Caco-2 (cell line): ENCODE measurements around the gene LIPK. TPM values are rescaled to one million over a fixed set of nuclear protein-coding genes. Genes with fewer than 3 reads are reported as not detected.

Source experiments
- BruUV-seq: library from RNA; stranded (reverse); fragments of 400-500 nt; replicated peaks from 2 replicates; lab custom pipeline; 2021; lab: Mats Ljungman, UMichigan
- CTCF ChIA-PET: fragments of 300-600 bp; sonication (Branson Sonifier 250); formaldehyde crosslinking; loops from one replicate; lab custom pipeline; 2022; ENCODE audit warnings: antibody characterized with exemption; lab: Charles Lee
- POLR2A ChIA-PET: fragments of 300-600 bp; sonication (Branson Sonifier 250); formaldehyde crosslinking; loops from one replicate; lab custom pipeline; 2022; ENCODE audit warnings: antibody characterized with exemption; lab: Charles Lee
- DNase-seq, 2 experiments: peaks; one replicate each; pipeline versions ENCODE4 v3.0.0 to v3.0.0-alpha.2; 2020 to 2022
- H3K27me3 ChIP-seq: replicated peaks from 2 replicates; pipeline ENCODE4 v1.6.0; 2011; ENCODE audit warnings: low read length; ENCODE audit not compliant: control insufficient read depth, insufficient read depth
- H3K36me3 ChIP-seq: 2 replicates; pipeline ENCODE4 v1.5.1; 2011; ENCODE audit warnings: low read length; ENCODE audit not compliant: control insufficient read depth, insufficient read depth
- H3K4me1 ChIP-seq: fragments of 250-450 bp; sonication (Bioruptor Pico); 2 replicates; pipeline ENCODE4 v1.5.1; 2020; ENCODE audit warnings: mild to moderate bottlenecking
- H3K4me3 ChIP-seq: 2 replicates; pipeline ENCODE4 v1.5.1; 2011; ENCODE audit warnings: low read depth, mild to moderate bottlenecking, control low read depth, low read length
- H3K9me3 ChIP-seq: fragments of 250-450 bp; sonication (Bioruptor Pico); 2 replicates; pipeline ENCODE4 v1.5.1; 2020; ENCODE audit warnings: mild to moderate bottlenecking, moderate library complexity
- H3K27ac Mint-ChIP-seq: one replicate; pipeline ENCODE4 v1.8.0; 2022; ENCODE audit warnings: mixed read lengths; ENCODE audit not compliant: unreplicated experiment
- H3K27me3 Mint-ChIP-seq: one replicate; pipeline ENCODE4 v1.8.0; 2022; ENCODE audit warnings: mixed read lengths; ENCODE audit not compliant: insufficient read depth, unreplicated experiment
- H3K36me3 Mint-ChIP-seq: one replicate; pipeline ENCODE4 v1.8.0; 2022; ENCODE audit warnings: mild to moderate bottlenecking, mixed read lengths; ENCODE audit not compliant: insufficient read depth, unreplicated experiment
- H3K4me1 Mint-ChIP-seq: one replicate; pipeline ENCODE4 v1.8.0; 2022; ENCODE audit warnings: low read depth, mixed read lengths; ENCODE audit not compliant: unreplicated experiment
- H3K4me3 Mint-ChIP-seq: one replicate; pipeline ENCODE4 v1.8.0; 2022; ENCODE audit warnings: mild to moderate bottlenecking, moderate library complexity, mixed read lengths; ENCODE audit not compliant: unreplicated experiment
- H3K9me3 Mint-ChIP-seq: one replicate; pipeline ENCODE4 v1.8.0; 2022; ENCODE audit warnings: mixed read lengths; ENCODE audit not compliant: unreplicated experiment
- CTCF ChIP-seq, 2 experiments: fragments of 200-600 bp in 1 of 2; IDR thresholded peaks; 1 replicate in 1 of 2; 2 replicates in 1 of 2; pipeline versions ENCODE4 v1.5.1 to v1.8.0; 2011 to 2022; ENCODE audit warnings: antibody characterized with exemption in 1 of 2, control low read depth in 1 of 2, inconsistent platforms in 1 of 2, low read depth in 1 of 2, low read length in 1 of 2, mild to moderate bottlenecking in 1 of 2, moderate library complexity in 1 of 2; ENCODE audit not compliant: insufficient read depth in 1 of 2, severe bottlenecking in 1 of 2, unreplicated experiment in 1 of 2
- intact Hi-C: fragments of 100-400 bp; cut with micrococcal nuclease; formaldehyde crosslinking; loops from one replicate; pipeline ENCODE4 v1.10.0; 2022; ENCODE audit not compliant: unreplicated experiment
- total RNA-seq: library from RNA; stranded (reverse); gene quantifications from 2 replicates; pipeline ENCODE4 v1.2.3, GENCODE V29; 2022

The LIPK gene
- total RNA-seq, 1 experiment from 2014 or later: not detected

- CTCF ChIA-PET: no interaction called here
- Mint-ChIP-seq H3K36me3 (no peaks in the 10 kb centered on the region), H3K9me3 (no peaks in the 10 kb centered on the region), H3K4me1 (no peaks in the 10 kb centered on the region), H3K27me3 (peaks cover 7% of the 10 kb centered on the region), H3K27ac (no peak overlapping the region), H3K4me3 (no peak overlapping the region)
- Histone ChIP-seq H3K27me3 (no peaks in the 10 kb centered on the region), H3K4me3 (no peak overlapping the region), H3K4me1 (no peaks in the 10 kb centered on the region; the same call in 1 of the 2 replicates), H3K9me3 (no peaks in the 10 kb centered on the region), H3K36me3 (no peaks in the 10 kb centered on the region)
- no peak for DNase-seq
- POLR2A ChIA-PET: no interaction called here
- intact Hi-C loops: loop anchor here (1.0 to 5.0 kb wide), 3 partner anchors 104 to 227 kb away; partner anchors contain the start of gene RNLS
- TF ChIP-seq CTCF (IDR thresholded peaks at IDR 0.05; ENCODE audit: insufficient read depth in 1 of 2, low read depth in 1 of 2, low read length in 1 of 2, severe bottlenecking in 1 of 2, unreplicated experiment in 1 of 2): no peak
- no TSS peak for BruUV-seq
These were observed 86.6 kb downstream of the LIPK start for GRCh38 chr10:88792661-88793060.

- POLR2A ChIA-PET: no interaction called here
- no TSS peak for BruUV-seq
These were observed 87.8 kb downstream of the LIPK start for GRCh38 chr10:88793712-88794299.

GRCh38 chr10:88794731-88795130 lies 88.7 kb downstream of the LIPK start:
- Mint-ChIP-seq H3K36me3 (no peaks in the 10 kb centered on the region), H3K27me3 (peaks cover 2% of the 10 kb centered on the region), H3K27ac (no peak overlapping the region), H3K4me1 (no peaks in the 10 kb centered on the region), H3K9me3 (no peaks in the 10 kb centered on the region), H3K4me3 (no peak overlapping the region)
- no peaks in the 10 kb centered on the region for H3K9me3 ChIP-seq
- H3K27me3 ChIP-seq: no peaks in the 10 kb centered on the region
- intact Hi-C loops: loop anchor here (5.0 kb wide), 1 partner anchor 212 kb away; the partner anchor contains the start of gene RNLS
- ChIA-PET POLR2A (no interaction called here), CTCF (no interaction called here)
- H3K4me1 ChIP-seq: no peaks in the 10 kb centered on the region; the same call in 1 of the 2 replicates
- DNase-seq: no peak
- TF ChIP-seq CTCF (IDR thresholded peaks at IDR 0.05; ENCODE audit: insufficient read depth in 1 of 2, low read depth in 1 of 2, low read length in 1 of 2, severe bottlenecking in 1 of 2, unreplicated experiment in 1 of 2): no peak
- BruUV-seq: no TSS peak
- H3K4me3 ChIP-seq: no peak overlapping the region
- H3K36me3 ChIP-seq: no peaks in the 10 kb centered on the region

More at GRCh38 chr10:88793712-88794299, 87.8 kb downstream of the LIPK start:
- Histone ChIP-seq H3K9me3 (no peaks in the 10 kb centered on the region), H3K4me3 (no peak overlapping the region), H3K36me3 (no peaks in the 10 kb centered on the region), H3K4me1 (no peaks in the 10 kb centered on the region; the same call in 1 of the 2 replicates), H3K27me3 (no peaks in the 10 kb centered on the region)
- Mint-ChIP-seq H3K4me1 (no peaks in the 10 kb centered on the region), H3K27ac (no peak overlapping the region), H3K4me3 (no peak overlapping the region), H3K9me3 (no peaks in the 10 kb centered on the region), H3K36me3 (no peaks in the 10 kb centered on the region), H3K27me3 (peaks cover 2% of the 10 kb centered on the region)
- intact Hi-C loops: loop anchor here (5.0 kb wide), 1 partner anchor 212 kb away; the partner anchor contains the start of gene RNLS
- no peak for DNase-seq
- TF ChIP-seq CTCF (IDR thresholded peaks at IDR 0.05; ENCODE audit: insufficient read depth in 1 of 2, low read depth in 1 of 2, low read length in 1 of 2, severe bottlenecking in 1 of 2, unreplicated experiment in 1 of 2): no peak
- CTCF ChIA-PET: no interaction called here
